ENCODE results near the gene LRBA. TPM values are rescaled to one million over a fixed set of nuclear protein-coding genes. Genes with fewer than 3 reads are reported as not detected.

Gene LRBA
- total and polyA plus RNA-seq, 8 donors = 7.3 to 156 (median 73.9) TPM

DNA sequence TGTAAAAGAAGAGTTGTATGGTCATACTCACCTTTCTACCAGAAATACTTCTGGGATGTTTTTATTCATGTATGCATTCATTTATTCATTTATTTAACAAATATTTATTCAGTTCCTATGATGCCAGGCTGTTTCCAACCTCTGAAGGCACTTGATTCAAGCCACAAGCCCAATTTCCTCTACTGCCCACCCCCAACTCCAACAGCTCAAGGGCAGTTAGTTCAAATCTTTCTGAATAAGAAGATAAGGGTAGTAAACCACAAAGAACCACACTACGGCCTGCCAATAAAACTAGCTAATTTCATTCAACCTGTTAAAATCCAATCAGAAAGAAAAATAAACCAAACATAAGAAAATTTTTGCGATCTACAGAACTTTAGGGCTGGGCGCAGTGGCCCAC is 31.2 kb downstream of the LRBA start:
- DNase-seq = no peak
- H3K4me1 ChIP-seq = no peaks in the 10 kb centered on the region
- 78 to 86% (median 81%) methylated on average over 3 of the region's 3 CpGs for WGBS, 5 donors

DNA sequence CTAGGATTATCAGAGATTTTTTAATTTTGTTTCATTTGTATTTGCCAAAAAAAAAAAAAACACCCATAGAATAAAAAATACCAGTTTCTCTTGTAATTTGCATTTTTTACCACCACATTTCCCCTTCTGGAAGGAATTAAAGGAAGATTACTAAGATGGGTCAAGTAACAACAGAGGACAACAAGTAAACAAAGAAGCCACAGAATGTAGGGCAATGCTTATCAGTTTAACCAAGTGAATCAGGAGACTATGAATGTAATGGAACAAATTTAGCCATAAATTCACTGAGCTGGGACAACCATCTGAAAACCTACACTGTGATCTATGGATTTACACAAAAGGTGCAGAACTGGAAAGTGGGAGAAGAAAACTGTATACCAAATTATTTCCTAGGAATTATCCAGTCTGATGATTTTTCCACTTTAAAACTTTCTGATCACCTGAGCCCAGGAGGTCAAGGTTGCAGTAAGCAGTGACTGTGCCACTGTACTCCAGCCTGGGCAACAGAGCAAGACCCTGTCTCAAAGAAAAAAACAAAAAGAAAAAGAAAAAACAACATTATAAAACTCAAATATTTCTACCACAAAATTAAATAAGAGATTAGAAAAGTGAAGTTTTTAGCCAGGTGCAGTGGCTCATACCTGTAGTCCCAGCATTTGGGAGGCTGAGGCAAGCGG is 32.4 kb downstream of the LRBA start:
- H3K27me3 ChIP-seq = no peaks in the 10 kb centered on the region
- WGBS, 5 donors = 95 to 100% (median 100%) methylated on average over 1 of the region's 1 CpG
- TF ChIP-seq, protein P1, sequence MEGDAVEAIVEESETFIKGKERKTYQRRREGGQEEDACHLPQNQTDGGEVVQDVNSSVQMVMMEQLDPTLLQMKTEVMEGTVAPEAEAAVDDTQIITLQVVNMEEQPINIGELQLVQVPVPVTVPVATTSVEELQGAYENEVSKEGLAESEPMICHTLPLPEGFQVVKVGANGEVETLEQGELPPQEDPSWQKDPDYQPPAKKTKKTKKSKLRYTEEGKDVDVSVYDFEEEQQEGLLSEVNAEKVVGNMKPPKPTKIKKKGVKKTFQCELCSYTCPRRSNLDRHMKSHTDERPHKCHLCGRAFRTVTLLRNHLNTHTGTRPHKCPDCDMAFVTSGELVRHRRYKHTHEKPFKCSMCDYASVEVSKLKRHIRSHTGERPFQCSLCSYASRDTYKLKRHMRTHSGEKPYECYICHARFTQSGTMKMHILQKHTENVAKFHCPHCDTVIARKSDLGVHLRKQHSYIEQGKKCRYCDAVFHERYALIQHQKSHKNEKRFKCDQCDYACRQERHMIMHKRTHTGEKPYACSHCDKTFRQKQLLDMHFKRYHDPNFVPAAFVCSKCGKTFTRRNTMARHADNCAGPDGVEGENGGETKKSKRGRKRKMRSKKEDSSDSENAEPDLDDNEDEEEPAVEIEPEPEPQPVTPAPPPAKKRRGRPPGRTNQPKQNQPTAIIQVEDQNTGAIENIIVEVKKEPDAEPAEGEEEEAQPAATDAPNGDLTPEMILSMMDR (IDR thresholded peaks at IDR 0.05) = no peak
- TF ChIP-seq EP300 (IDR thresholded peaks at IDR 0.05) (no peak), POLR2A (IDR thresholded peaks at IDR 0.05) (no peak), POLR2AphosphoS5 (IDR thresholded peaks at IDR 0.05) (no peak)

More for the DNA sequence above, 31.2 kb downstream of the LRBA start:
- no peak for TF ChIP-seq EP300 (IDR thresholded peaks at IDR 0.05)
- TF ChIP-seq, protein P1 (IDR thresholded peaks at IDR 0.05) = no peak
- TF ChIP-seq POLR2A (IDR thresholded peaks at IDR 0.05) = no peak
- no peak for TF ChIP-seq POLR2AphosphoS5 (IDR thresholded peaks at IDR 0.05)
- no peak overlapping the region for H3K4me3 ChIP-seq
- H3K36me3 ChIP-seq = no peaks in the 10 kb centered on the region
- intact Hi-C loops (cut with DNase I; ENCODE audit: low total_unique reads) = no loop called here
- no peaks in the 10 kb centered on the region for H3K9me3 ChIP-seq
- no peak overlapping the region for H3K27ac ChIP-seq
- H3K27me3 ChIP-seq = no peaks in the 10 kb centered on the region

DNA sequence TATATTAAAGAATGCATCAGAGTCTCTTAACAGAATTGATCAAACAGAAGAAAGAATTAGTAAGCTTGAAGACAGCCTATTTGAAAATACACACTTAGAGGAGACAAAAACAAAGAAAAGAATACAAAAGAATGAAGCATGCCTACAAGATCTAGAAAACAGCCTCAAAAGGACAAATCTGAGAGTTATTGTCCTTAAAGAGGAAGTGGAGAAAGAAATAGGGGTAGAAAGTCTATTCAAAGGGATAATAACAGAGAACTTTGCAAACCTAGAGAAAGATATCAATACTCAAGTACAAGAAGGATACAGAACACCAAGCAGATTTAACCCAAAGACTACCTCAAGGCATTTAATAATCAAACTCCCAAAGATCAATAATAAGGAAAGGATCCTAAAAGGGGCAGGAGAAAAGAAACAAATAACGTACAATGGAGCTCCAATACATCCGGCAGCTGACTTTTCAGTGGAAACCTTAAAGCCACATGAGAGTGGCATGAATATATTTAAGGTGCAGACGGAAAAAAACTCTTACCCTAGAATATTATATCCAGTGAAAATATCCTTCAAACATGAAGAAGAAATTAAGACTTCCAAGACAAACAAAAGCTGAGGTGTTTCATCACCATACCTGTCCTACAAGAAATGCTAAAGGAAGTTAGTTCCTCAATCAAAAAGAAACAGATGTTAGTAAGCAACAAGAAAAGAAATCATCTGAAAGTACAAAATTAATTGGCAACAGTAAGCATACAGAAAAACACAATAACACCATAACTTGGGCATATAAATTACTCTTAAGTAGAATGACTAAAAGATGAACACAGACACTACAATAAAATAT is 36.1 kb downstream of the LRBA start:
- DNase-seq = no peak
- Histone ChIP-seq H3K36me3 (peaks cover 0 to 4% (median 0%) of the 10 kb centered on the region in 4 donors), H3K27me3 (no peaks in the 10 kb centered on the region), H3K4me3 (no peak overlapping the region), H3K9me3 (no peaks in the 10 kb centered on the region), H3K4me1 (peaks cover 0 to 11% (median 6%) of the 10 kb centered on the region in 4 donors), H3K27ac (no peak overlapping the region)
- WGBS, 5 donors = 93 to 99% (median 96%) methylated on average over 3 of the region's 3 CpGs
- no peak for TF ChIP-seq EP300 (IDR thresholded peaks at IDR 0.05)
- TF ChIP-seq, protein P1 (IDR thresholded peaks at IDR 0.05) = no peak
- TF ChIP-seq POLR2AphosphoS5 (IDR thresholded peaks at IDR 0.05) = no peak
- no peak for TF ChIP-seq POLR2A (IDR thresholded peaks at IDR 0.05)
- intact Hi-C loops (cut with DNase I; ENCODE audit: low total_unique reads) = no loop called here

More for the DNA sequence above, 32.4 kb downstream of the LRBA start:
- Histone ChIP-seq H3K27ac (no peak overlapping the region), H3K36me3 (no peaks in the 10 kb centered on the region), H3K4me3 (no peak overlapping the region), H3K4me1 (no peaks in the 10 kb centered on the region), H3K9me3 (no peaks in the 10 kb centered on the region)
- DNase-seq = no peak
- intact Hi-C loops (cut with DNase I; ENCODE audit: low total_unique reads) = no loop called here

GRCh38 chr4:150976478-150977118 is 38.5 kb downstream of the LRBA start:
- H3K4me1 ChIP-seq = peaks cover 0 to 30% (median 12%) of the 10 kb centered on the region in 4 donors
- H3K27ac ChIP-seq = no peak overlapping the region
- WGBS, 5 donors = 78 to 84% (median 81%) methylated on average over 11 of the region's 11 CpGs
- DNase-seq = no peak
- intact Hi-C loops (cut with DNase I; ENCODE audit: low total_unique reads) = no loop called here
- peaks cover 0 to 4% (median 0%) of the 10 kb centered on the region in 4 donors for H3K36me3 ChIP-seq
- H3K9me3 ChIP-seq = no peaks in the 10 kb centered on the region
- H3K4me3 ChIP-seq = no peak overlapping the region
- H3K27me3 ChIP-seq = no peaks in the 10 kb centered on the region
- TF ChIP-seq EP300 (IDR thresholded peaks at IDR 0.05) (no peak), POLR2AphosphoS5 (IDR thresholded peaks at IDR 0.05) (no peak), POLR2A (IDR thresholded peaks at IDR 0.05) (no peak)
- TF ChIP-seq, protein P1 (IDR thresholded peaks at IDR 0.05) = no peak

All from stomach (tissue), 9 donors.